Lower leg skin (tissue), 3 donors: Measurements from ENCODE around the gene XRCC6.

Experiments used
- POLR2A ChIP-seq, 2 donors: fragments of 450-650 bp; IDR thresholded peaks; one replicate each; pipeline ENCODE4 v1.6.1; 2016 to 2017; ENCODE audit warnings: antibody characterized with exemption in 2 of 2, mild to moderate bottlenecking in 1 of 2, moderate library complexity in 1 of 2
- TF ChIP-seq, protein P1 (sequence below), 3 donors: fragments of 450-650 bp; IDR thresholded peaks; one replicate each; pipeline ENCODE4 v1.5.1; 2016; ENCODE audit warnings: antibody characterized with exemption in 3 of 3, mild to moderate bottlenecking in 3 of 3, moderate library complexity in 2 of 3

DNA sequence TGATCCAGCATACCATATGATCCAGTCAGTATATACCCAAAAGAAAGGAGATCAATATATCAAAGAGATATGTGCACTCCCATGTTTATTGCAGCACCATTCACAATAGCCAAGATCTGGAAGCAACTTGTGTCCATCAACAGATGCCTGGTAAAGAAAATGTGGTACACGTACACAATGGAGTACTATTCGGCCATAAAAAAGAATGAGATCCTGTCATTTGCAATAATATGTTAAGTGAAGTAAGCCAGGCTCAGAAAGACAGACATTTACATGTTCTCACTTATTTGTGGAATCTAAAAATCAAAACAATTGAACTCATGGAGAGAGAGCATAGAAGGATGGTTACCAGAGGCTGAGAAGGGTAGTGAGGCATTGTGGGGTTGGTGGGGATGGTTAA lies 40.6 kb downstream of the XRCC6 start:
- TF ChIP-seq, protein P1, sequence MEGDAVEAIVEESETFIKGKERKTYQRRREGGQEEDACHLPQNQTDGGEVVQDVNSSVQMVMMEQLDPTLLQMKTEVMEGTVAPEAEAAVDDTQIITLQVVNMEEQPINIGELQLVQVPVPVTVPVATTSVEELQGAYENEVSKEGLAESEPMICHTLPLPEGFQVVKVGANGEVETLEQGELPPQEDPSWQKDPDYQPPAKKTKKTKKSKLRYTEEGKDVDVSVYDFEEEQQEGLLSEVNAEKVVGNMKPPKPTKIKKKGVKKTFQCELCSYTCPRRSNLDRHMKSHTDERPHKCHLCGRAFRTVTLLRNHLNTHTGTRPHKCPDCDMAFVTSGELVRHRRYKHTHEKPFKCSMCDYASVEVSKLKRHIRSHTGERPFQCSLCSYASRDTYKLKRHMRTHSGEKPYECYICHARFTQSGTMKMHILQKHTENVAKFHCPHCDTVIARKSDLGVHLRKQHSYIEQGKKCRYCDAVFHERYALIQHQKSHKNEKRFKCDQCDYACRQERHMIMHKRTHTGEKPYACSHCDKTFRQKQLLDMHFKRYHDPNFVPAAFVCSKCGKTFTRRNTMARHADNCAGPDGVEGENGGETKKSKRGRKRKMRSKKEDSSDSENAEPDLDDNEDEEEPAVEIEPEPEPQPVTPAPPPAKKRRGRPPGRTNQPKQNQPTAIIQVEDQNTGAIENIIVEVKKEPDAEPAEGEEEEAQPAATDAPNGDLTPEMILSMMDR (IDR thresholded peaks at IDR 0.05), result no peak
- TF ChIP-seq POLR2A (IDR thresholded peaks at IDR 0.05), result no peak
